Transverse colon (tissue), 3 donors: Measurements from ENCODE around the gene SRP14.

Experiments
- POLR2A ChIP-seq: fragments of 450-650 bp; IDR thresholded peaks from one replicate; pipeline ENCODE4 v1.6.1; 2016; ENCODE audit warnings: antibody characterized with exemption, mild to moderate bottlenecking, moderate library complexity
- TF ChIP-seq, protein P1 (sequence below), 5 experiments: fragments of 200-600 bp in 3 of 5; fragments of 450-650 bp in 2 of 5; sonication (generic) in 3 of 5; IDR thresholded peaks; 1 replicate in 2 of 5; 2 replicates in 3 of 5; pipeline ENCODE4 v1.5.1; 2016 to 2017; ENCODE audit warnings: antibody characterized with exemption in 5 of 5, inconsistent platforms in 3 of 5, mild to moderate bottlenecking in 2 of 5, moderate library complexity in 1 of 5

DNA sequence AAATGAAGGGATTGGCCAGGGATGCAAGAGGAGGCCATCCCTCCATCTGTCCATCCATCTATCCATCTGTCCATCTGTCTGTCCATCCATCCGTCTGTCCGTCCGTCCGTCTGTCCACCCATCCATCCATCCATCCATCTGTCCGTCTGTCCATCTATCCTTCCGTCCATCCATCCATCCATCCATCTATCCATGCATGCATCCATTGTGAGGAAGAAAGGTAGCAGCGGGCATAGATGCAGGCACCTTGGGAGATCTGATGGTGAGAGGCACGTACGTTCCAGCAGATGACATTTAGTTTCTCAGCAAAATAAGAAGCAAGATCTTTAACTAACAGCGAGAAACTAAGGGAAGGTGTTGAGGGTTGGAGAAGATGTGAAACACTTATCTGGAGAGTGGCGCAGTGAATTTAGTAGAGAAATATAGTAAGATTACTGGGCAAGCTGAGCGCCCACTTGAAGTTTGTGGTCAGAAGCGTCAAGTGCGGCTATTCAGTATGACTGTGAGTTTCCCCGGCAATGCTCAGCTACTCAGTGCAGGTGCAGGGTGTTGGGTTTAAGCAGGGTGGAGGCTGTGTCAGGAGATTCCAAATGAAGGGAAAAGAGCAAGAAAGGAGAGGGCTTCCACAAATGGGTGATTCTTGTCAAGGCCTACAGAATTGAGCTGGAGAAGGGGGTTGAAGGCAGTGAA is 22.4 kb upstream of the SRP14 start:
- TF ChIP-seq, protein P1, sequence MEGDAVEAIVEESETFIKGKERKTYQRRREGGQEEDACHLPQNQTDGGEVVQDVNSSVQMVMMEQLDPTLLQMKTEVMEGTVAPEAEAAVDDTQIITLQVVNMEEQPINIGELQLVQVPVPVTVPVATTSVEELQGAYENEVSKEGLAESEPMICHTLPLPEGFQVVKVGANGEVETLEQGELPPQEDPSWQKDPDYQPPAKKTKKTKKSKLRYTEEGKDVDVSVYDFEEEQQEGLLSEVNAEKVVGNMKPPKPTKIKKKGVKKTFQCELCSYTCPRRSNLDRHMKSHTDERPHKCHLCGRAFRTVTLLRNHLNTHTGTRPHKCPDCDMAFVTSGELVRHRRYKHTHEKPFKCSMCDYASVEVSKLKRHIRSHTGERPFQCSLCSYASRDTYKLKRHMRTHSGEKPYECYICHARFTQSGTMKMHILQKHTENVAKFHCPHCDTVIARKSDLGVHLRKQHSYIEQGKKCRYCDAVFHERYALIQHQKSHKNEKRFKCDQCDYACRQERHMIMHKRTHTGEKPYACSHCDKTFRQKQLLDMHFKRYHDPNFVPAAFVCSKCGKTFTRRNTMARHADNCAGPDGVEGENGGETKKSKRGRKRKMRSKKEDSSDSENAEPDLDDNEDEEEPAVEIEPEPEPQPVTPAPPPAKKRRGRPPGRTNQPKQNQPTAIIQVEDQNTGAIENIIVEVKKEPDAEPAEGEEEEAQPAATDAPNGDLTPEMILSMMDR (IDR thresholded peaks at IDR 0.05): no peak
- no peak for TF ChIP-seq POLR2A
